GM23248 (cell line): ENCODE measurements around the gene IMMT. TPM values are rescaled to one million over a fixed set of nuclear protein-coding genes. Genes with fewer than 3 reads are reported as not detected.
A peak's percentile ranks its signal among the peaks of the same experiment; 100 is the strongest.

Source experiments
- DNase-seq: peaks from one replicate; pipeline ENCODE4 v3.0.0-alpha.2; 2015
- H2AFZ ChIP-seq: fragments of 200-600 bp; sonication (generic); 2 replicates; pipeline ENCODE4 v1.6.1; 2016; ENCODE audit warnings: antibody characterized with exemption
- H3F3A ChIP-seq: fragments of 200-600 bp; sonication (generic); 2 replicates; pipeline ENCODE4 v1.6.1; 2016; ENCODE audit warnings: mild to moderate bottlenecking, antibody characterized with exemption, mixed run types; ENCODE audit not compliant: insufficient read depth
- H3K27ac ChIP-seq: fragments of 200-600 bp; sonication (generic); 2 replicates; pipeline ENCODE4 v1.5.1; 2016; ENCODE audit warnings: mild to moderate bottlenecking
- H3K27me3 ChIP-seq: fragments of 200-600 bp; sonication (generic); replicated peaks from 2 replicates; pipeline ENCODE4 v1.6.1; 2016; ENCODE audit warnings: mild to moderate bottlenecking; ENCODE audit not compliant: insufficient read depth
- H3K36me3 ChIP-seq: fragments of 200-600 bp; sonication (generic); 2 replicates; pipeline ENCODE4 v1.6.1; 2016; ENCODE audit warnings: low read depth, mild to moderate bottlenecking
- H3K4me1 ChIP-seq: fragments of 200-600 bp; sonication (generic); 2 replicates; pipeline ENCODE4 v1.6.1; 2016; ENCODE audit warnings: mild to moderate bottlenecking; ENCODE audit not compliant: insufficient read depth
- H3K4me2 ChIP-seq: fragments of 200-600 bp; sonication (generic); one replicate; pipeline ENCODE4 v1.6.1; 2016; ENCODE audit warnings: mild to moderate bottlenecking; ENCODE audit not compliant: unreplicated experiment
- H3K4me3 ChIP-seq: fragments of 200-600 bp; sonication (generic); 2 replicates; pipeline ENCODE4 v1.5.1; 2016; ENCODE audit warnings: mild to moderate bottlenecking
- H3K79me2 ChIP-seq: fragments of 200-600 bp; sonication (generic); 2 replicates; pipeline ENCODE4 v1.6.1; 2016; ENCODE audit warnings: mild to moderate bottlenecking; ENCODE audit not compliant: insufficient read depth
- H3K9ac ChIP-seq: fragments of 200-600 bp; sonication (generic); 2 replicates; pipeline ENCODE4 v1.6.1; 2016; ENCODE audit warnings: mild to moderate bottlenecking
- H3K9me2 ChIP-seq: fragments of 200-600 bp; sonication (generic); 2 replicates; pipeline ENCODE4 v1.6.1; 2016; ENCODE audit warnings: mixed run types, mild to moderate bottlenecking, moderate library complexity; ENCODE audit not compliant: insufficient read depth
- H3K9me3 ChIP-seq: fragments of 200-600 bp; sonication (generic); one replicate; pipeline ENCODE4 v1.6.1; 2017; ENCODE audit warnings: low read depth
- H4K20me1 ChIP-seq: fragments of 200-600 bp; sonication (generic); 2 replicates; pipeline ENCODE4 v1.6.0; 2016; ENCODE audit not compliant: insufficient read depth
- EZH2 ChIP-seq: fragments of 200-600 bp; sonication (generic); IDR thresholded peaks from 2 replicates; pipeline ENCODE4 v1.6.1; 2018; ENCODE audit warnings: antibody characterized with exemption, mild to moderate bottlenecking; ENCODE audit not compliant: insufficient read depth, poor library complexity, severe bottlenecking
- EZH2phosphoT487 ChIP-seq: fragments of 200-600 bp; sonication (generic); IDR thresholded peaks from 2 replicates; pipeline ENCODE4 v1.6.1; 2018; ENCODE audit warnings: antibody characterized with exemption, moderate library complexity, mild to moderate bottlenecking, low read depth; ENCODE audit not compliant: insufficient read depth
- WGBS, 2 experiments: methylation state at CpG; one replicate each; pipeline ENCODE4 v1.1.6; 2015 to 2017; ENCODE audit warnings: low lambda C conversion rate in 2 of 2, low coverage in 1 of 2; ENCODE audit errors: missing lambda C conversion rate in 2 of 2; 5-methylcytosine and 5-hydroxymethylcytosine counted together
- in situ Hi-C: fragments of 300-500 bp; cut with MboI; formaldehyde crosslinking; loops from 2 replicates; pipeline ENCODE4 v1.15.0; 2020
- polyA plus RNA-seq: library from polyadenylated mRNA; unstranded; fragments of >200 nt; fragmentation: Nextera tagmentation; extraction: Ambion mirVana; gene quantifications from 2 replicates; pipeline ENCODE4 v1.2.1, GENCODE V29; 2016
- total RNA-seq: library from RNA; depleted of rRNA; stranded (reverse); fragments of >200 nt; shearing (Covaris generic); gene quantifications from 2 replicates; pipeline ENCODE4 v1.2.3, GENCODE V29; 2014

Gene IMMT
- total and polyA plus RNA-seq, 2 experiments from 2014 or later: 60.4 to 75.4 TPM

GRCh38 chr2:86189782-86190416 is 5.4 kb downstream of the IMMT start:
- no peak for DNase-seq
- H3K4me2 ChIP-seq: no peak overlapping the region
- H3K27ac ChIP-seq: no peak overlapping the region
- no peak overlapping the region for H2AFZ ChIP-seq
- H3F3A ChIP-seq: peaks cover 22% of the 10 kb centered on the region
- H3K9ac ChIP-seq: no peak overlapping the region
- H3K36me3 ChIP-seq: peaks cover 9% of the 10 kb centered on the region; the same call in 1 of the 2 replicates
- H4K20me1 ChIP-seq: 0 out of 2 replicates have a peak, but pooled peaks cover 14% of the 10 kb centered on the region
- peaks cover 13% of the 10 kb centered on the region; the same call in 1 of the 2 replicates for H3K4me1 ChIP-seq
- WGBS, 2 experiments: 97 to 99% methylated on average over 7 of the region's 7 CpGs
- H3K4me3 ChIP-seq: no peak overlapping the region
- H3K9me2 ChIP-seq: no peaks in the 10 kb centered on the region
- no peaks in the 10 kb centered on the region for H3K27me3 ChIP-seq
- H3K9me3 ChIP-seq: no peaks in the 10 kb centered on the region
- TF ChIP-seq EZH2: no peak
- TF ChIP-seq EZH2phosphoT487: no peak
- in situ Hi-C loops: no loop called here
- H3K79me2 ChIP-seq: peaks cover 97% of the 10 kb centered on the region

- no peaks in the 10 kb centered on the region for H3K4me1 ChIP-seq
- no peak for DNase-seq
- no peaks in the 10 kb centered on the region for H3K9me2 ChIP-seq
- peaks cover 9% of the 10 kb centered on the region; the same call in 1 of the 2 replicates for H3K36me3 ChIP-seq
- 0 out of 2 replicates have a peak, but pooled peaks cover 14% of the 10 kb centered on the region for H4K20me1 ChIP-seq
- H3K79me2 ChIP-seq: peaks cover 100% of the 10 kb centered on the region
- H3F3A ChIP-seq: 0 out of 2 replicates have a peak, but pooled peaks cover 8% of the 10 kb centered on the region
- H3K9ac ChIP-seq: no peak overlapping the region
- no peak overlapping the region for H3K27ac ChIP-seq
- no peaks in the 10 kb centered on the region for H3K27me3 ChIP-seq
- no peak overlapping the region for H3K4me3 ChIP-seq
- in situ Hi-C loops: no loop called here
- TF ChIP-seq EZH2: no peak
- TF ChIP-seq EZH2phosphoT487: no peak
- H2AFZ ChIP-seq: no peak overlapping the region
- H3K9me3 ChIP-seq: no peaks in the 10 kb centered on the region
- no peak overlapping the region for H3K4me2 ChIP-seq
Measured at GRCh38 chr2:86186431-86186830, 8.8 kb downstream of the IMMT start.

GRCh38 chr2:86185517-86186212 is 9.6 kb downstream of the IMMT start:
- H3K4me2 ChIP-seq: no peak overlapping the region
- TF ChIP-seq EZH2phosphoT487: no peak
- no peak for TF ChIP-seq EZH2
- H3K9me2 ChIP-seq: no peaks in the 10 kb centered on the region
- no peaks in the 10 kb centered on the region for H3K9me3 ChIP-seq
- H3K27me3 ChIP-seq: no peaks in the 10 kb centered on the region
- no peak overlapping the region for H3K4me3 ChIP-seq
- DNase-seq: no peak
- no peaks in the 10 kb centered on the region for H3K4me1 ChIP-seq
- no peak overlapping the region for H2AFZ ChIP-seq
- 0 out of 2 replicates have a peak, but pooled peaks cover 8% of the 10 kb centered on the region for H3F3A ChIP-seq
- H3K79me2 ChIP-seq: peaks cover 100% of the 10 kb centered on the region
- H3K9ac ChIP-seq: no peak overlapping the region
- 0 out of 2 replicates have a peak, but pooled peaks cover 14% of the 10 kb centered on the region for H4K20me1 ChIP-seq
- WGBS, 2 experiments: 62 to 63% methylated on average over 1 of the region's 1 CpG
- H3K36me3 ChIP-seq: peaks cover 9% of the 10 kb centered on the region; the same call in 1 of the 2 replicates
- no peak overlapping the region for H3K27ac ChIP-seq
- in situ Hi-C loops: no loop called here

GRCh38 chr2:86176597-86176996 is 18.7 kb downstream of the IMMT start:
- peak; percentile 18 for DNase-seq
- H3F3A ChIP-seq: peaks cover 8% of the 10 kb centered on the region; the same call in 1 of the 2 replicates

More at GRCh38 chr2:86176597-86176996, 18.7 kb downstream of the IMMT start:
- Histone ChIP-seq H3K79me2 (peaks cover 91% of the 10 kb centered on the region), H3K27me3 (no peaks in the 10 kb centered on the region), H3K9me3 (no peaks in the 10 kb centered on the region), H2AFZ (no peak overlapping the region), H3K4me3 (no peak overlapping the region), H3K4me2 (peak overlapping the region; percentile 4), H3K4me1 (peaks cover 9% of the 10 kb centered on the region), H3K9me2 (no peaks in the 10 kb centered on the region), H3K27ac (0 out of 2 replicates have a peak overlapping the region, but pooled peaks have one; percentile 17), H4K20me1 (no peaks in the 10 kb centered on the region), H3K36me3 (peaks cover 29% of the 10 kb centered on the region), H3K9ac (no peak overlapping the region)
- TF ChIP-seq EZH2: no peak
- no peak for TF ChIP-seq EZH2phosphoT487
- in situ Hi-C loops: no loop called here
